ENCODE data around the gene TMED5. TPM values are rescaled to one million over a fixed set of nuclear protein-coding genes. Genes with fewer than 3 reads are reported as not detected.

The TMED5 gene
- total RNA-seq, 1 experiment from 2014 or later = 59.2 TPM

DNA sequence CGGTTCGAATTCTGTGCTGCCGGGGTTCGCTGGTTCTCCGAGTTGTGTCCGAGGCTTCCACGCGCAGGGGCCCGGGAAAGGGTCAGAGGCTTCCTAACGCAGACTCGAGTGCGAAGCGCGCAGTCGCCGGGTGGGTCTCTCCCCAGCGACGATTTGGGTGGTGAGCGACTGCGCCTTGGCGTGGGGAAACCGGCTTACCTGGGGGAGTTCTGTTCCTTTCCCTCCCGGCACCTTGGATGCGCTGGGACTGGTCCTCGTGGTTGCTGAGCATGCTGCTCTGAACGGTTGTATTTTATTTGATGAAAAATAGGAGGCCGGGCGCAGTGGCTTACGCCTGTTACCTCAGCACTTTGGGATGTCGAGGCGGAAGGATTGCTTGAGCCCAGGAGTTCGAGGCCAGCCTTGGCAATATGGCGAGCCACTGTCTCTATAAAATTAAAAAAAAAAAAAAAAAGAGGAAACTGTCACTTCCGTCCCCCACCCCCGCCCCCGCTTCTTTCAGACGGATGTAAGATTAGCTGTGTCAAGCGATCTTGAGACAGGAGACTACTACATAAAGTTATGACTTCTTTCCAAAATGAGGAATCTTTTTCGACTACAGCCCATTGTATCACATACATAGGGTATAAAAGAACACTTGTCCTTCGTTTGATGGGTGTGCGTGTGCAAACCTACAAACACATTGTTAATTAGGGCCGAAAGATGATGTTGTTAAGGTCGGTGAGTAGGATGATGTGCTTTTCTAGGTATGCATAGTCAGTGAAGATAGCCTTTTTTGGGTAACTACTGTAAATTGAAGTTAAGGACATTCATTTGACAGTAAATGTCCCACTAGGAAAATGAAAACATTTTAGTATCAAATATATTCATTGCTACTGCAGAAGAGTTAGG is 755 bp upstream of the TMED5 start, which contains the start of gene CCDC18:
Gene CCDC18 (plus strand): TSS at position 2 of the 891 bp plus-strand sequence. CDS start 2,638 bp downstream, outside the sequence.
- intact Hi-C loops (cut with micrococcal nuclease) = loop anchor here (1.0 to 10.0 kb wide), 2 partner anchors 102 to 164 kb away; partner anchors contain the start of genes DR1 and MTF2
- Histone ChIP-seq H3K9ac (ENCODE audit: low read length) (peak within 1 kb of the TSS; percentile 98), H3K36me3 (ENCODE audit: low read depth, low read length) (peaks cover 6% of the 10 kb centered on the region; the same call in 1 of the 2 replicates), H3K79me2 (ENCODE audit: low read length) (peaks cover 80% of the 10 kb centered on the region), H3K4me3 (ENCODE audit: low read length) (peak within 1 kb of the TSS; percentile 93), H3K4me2 (ENCODE audit: low read length) (peak within 1 kb of the TSS; percentile 97), H3F3A (ENCODE audit: low read length, unreplicated experiment) (no peaks in the 10 kb centered on the region), H3K27ac (ENCODE audit: low read length) (peak within 1 kb of the TSS; percentile 98), H3K27me3 (ENCODE audit: low read length) (no peaks in the 10 kb centered on the region), H3K4me1 (ENCODE audit: insufficient read depth, low read length) (peaks cover 22% of the 10 kb centered on the region), H3K9me3 (ENCODE audit: low read length) (no peaks in the 10 kb centered on the region), H3K9me2 (replicated peaks; ENCODE audit: low read length) (no peaks in the 10 kb centered on the region), H2AFZ (ENCODE audit: low read length) (peak within 1 kb of the TSS; percentile 89), H4K20me1 (ENCODE audit: low read length) (peaks cover 33% of the 10 kb centered on the region)
- DNase-seq (peak; percentile 30), ATAC-seq (0 out of 2 replicates have a peak, but pooled peaks have one; percentile 1)
- TF ChIP-seq EZH2phosphoT487 (IDR thresholded peaks at IDR 0.05; ENCODE audit: borderline replicate concordance, low read length) (no peak), EZH2 (IDR thresholded peaks at IDR 0.05; ENCODE audit: low read length, unreplicated experiment) (no peak)
- TF ChIP-seq, protein P1, sequence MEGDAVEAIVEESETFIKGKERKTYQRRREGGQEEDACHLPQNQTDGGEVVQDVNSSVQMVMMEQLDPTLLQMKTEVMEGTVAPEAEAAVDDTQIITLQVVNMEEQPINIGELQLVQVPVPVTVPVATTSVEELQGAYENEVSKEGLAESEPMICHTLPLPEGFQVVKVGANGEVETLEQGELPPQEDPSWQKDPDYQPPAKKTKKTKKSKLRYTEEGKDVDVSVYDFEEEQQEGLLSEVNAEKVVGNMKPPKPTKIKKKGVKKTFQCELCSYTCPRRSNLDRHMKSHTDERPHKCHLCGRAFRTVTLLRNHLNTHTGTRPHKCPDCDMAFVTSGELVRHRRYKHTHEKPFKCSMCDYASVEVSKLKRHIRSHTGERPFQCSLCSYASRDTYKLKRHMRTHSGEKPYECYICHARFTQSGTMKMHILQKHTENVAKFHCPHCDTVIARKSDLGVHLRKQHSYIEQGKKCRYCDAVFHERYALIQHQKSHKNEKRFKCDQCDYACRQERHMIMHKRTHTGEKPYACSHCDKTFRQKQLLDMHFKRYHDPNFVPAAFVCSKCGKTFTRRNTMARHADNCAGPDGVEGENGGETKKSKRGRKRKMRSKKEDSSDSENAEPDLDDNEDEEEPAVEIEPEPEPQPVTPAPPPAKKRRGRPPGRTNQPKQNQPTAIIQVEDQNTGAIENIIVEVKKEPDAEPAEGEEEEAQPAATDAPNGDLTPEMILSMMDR (conservative IDR thresholded peaks at IDR 0.05; ENCODE audit: low read depth, low read length) = no peak
- CTCF ChIA-PET = no interaction called here
- POLR2A ChIA-PET (ENCODE audit: unreplicated experiment) = no interaction called here
- BruUV-seq (replicated peaks) = no TSS peak

GRCh38 chr1:93178418-93178817 is 1.8 kb downstream of the TMED5 start:
- Histone ChIP-seq H3K79me2 (ENCODE audit: low read length) (peaks cover 90% of the 10 kb centered on the region), H3F3A (ENCODE audit: low read length, unreplicated experiment) (no peaks in the 10 kb centered on the region), H4K20me1 (ENCODE audit: low read length) (peaks cover 41% of the 10 kb centered on the region), H3K9me3 (ENCODE audit: low read length) (no peaks in the 10 kb centered on the region), H3K4me3 (ENCODE audit: low read length) (peak overlapping the region; percentile 93), H3K4me1 (ENCODE audit: insufficient read depth, low read length) (peaks cover 22% of the 10 kb centered on the region), H3K36me3 (ENCODE audit: low read depth, low read length) (peaks cover 12% of the 10 kb centered on the region), H3K9me2 (replicated peaks; ENCODE audit: low read length) (no peaks in the 10 kb centered on the region), H3K27ac (ENCODE audit: low read length) (peak overlapping the region; percentile 98; the same call in 1 of the 2 replicates), H2AFZ (ENCODE audit: low read length) (no peak overlapping the region), H3K9ac (ENCODE audit: low read length) (peak overlapping the region; percentile 98), H3K4me2 (ENCODE audit: low read length) (peak overlapping the region; percentile 97), H3K27me3 (ENCODE audit: low read length) (no peaks in the 10 kb centered on the region)
- intact Hi-C loops (cut with micrococcal nuclease) = no loop called here
- TF ChIP-seq, protein P1 (conservative IDR thresholded peaks at IDR 0.05; ENCODE audit: low read depth, low read length) = no peak
- TF ChIP-seq EZH2phosphoT487 (IDR thresholded peaks at IDR 0.05; ENCODE audit: borderline replicate concordance, low read length) = no peak
- no peak for TF ChIP-seq EZH2 (IDR thresholded peaks at IDR 0.05; ENCODE audit: low read length, unreplicated experiment)
- POLR2A ChIA-PET (ENCODE audit: unreplicated experiment) = interaction anchor here (0.6 kb wide), 2 partner anchors 98 to 859 kb away, joined by 3 to 4 read pairs; no protein-coding TSS in a partner anchor
- CTCF ChIA-PET = no interaction called here
- DNase-seq = no peak
- no TSS peak for BruUV-seq (replicated peaks)
- ATAC-seq = no peak
